HG03439 (cell line): Measurements from ENCODE around the gene MECP2.
"Not testable (repeated sequence)": the region's sequence is repeated elsewhere in the genome, so short reads cannot be mapped to it uniquely, and the experiment has no call there.

Experiments used
- ATAC-seq: cut with Tn5 transposase; IDR thresholded peaks from one replicate; pipeline ENCODE4 v1.9.1; 2021; ENCODE audit warnings: mild to moderate bottlenecking, moderate library complexity; ENCODE audit not compliant: unreplicated experiment

The MECP2 gene

DNA sequence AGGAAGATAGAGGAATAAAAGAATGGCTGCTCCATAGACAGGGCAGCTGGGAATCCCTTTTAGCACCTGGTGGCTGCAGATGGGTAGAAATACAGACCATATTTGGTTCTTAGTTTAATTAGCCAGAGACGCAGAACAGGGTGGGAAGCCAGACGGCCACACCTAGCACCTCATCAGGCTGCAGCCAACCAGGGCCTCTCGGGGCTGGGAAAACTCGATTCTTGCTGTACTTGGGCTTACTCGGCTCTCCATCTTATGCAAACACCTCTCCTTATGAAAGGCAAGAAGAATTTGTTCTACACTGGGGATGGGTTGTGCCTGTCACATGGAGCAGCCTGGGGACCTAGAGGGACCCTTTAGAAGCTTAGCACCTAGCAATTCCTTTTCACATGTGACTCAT, 97.5 kb downstream of the MECP2 start:
- ATAC-seq, result no peak

- ATAC-seq, result no peak
Observed at GRCh38 chrX:153999359-154000037, 98.0 kb downstream of the MECP2 start.

DNA sequence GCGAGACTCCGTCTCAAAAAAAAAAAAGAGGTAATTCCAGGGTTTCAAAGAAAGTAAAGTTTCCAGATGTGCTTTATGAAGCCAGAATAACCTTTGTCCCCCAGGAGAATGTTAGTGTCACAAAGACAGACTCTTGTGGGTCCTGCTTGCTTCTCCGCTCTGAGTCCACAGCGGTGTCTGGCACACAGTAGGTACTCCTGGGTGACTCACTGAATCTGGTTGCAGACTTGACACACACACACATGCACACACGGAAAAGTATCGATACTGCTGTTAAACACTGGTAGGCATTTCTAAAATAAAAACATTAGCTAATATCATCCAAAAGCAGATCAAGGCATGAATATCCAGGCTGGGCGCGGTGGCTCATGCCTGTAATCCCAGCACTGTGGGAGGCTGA, 102.0 kb downstream of the MECP2 start:
- ATAC-seq, result no peak

GRCh38 chrX:153994398-153994797, 103.1 kb downstream of the MECP2 start:
- not testable (repeated sequence) for ATAC-seq

DNA sequence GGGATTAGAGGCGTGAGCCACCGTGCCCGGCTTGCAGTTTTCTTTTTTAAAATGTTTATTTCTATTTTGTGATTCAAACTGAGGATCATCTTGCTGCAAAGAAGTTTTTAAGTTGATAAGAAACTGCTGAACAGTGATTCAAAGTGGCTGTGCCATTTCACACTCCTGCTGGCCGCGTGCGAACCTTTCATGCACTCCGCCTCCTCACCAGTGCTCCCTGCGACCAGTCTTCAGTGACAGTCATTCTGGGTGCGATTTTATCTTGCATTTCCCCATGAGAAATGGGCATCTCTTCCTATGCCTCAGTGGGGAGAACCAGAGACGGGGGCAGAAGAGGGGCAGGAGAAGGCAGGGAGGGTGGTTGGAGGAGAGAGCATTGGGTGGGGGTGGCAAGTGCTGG, 103.5 kb downstream of the MECP2 start:
- ATAC-seq, result no peak

DNA sequence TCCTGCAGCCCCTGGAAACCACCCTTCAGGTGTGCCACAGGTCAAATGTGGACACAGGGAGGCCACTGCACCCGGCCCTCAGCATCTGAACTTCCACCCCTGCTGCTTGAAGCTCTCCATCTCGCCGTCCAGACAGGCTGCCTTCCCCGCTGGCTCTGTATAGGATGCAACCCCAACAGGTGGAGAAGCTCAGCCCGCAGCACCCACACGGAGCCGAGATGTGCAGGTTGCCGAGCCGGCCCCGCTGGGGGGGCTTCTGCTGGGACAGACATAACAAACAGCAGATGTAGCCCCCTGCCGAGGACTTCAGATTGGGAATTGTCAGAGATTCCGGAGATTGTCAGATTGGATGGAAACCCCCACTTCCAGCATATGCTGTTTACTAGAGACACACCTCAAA, 104.4 kb downstream of the MECP2 start:
- no peak for ATAC-seq

- no peak for ATAC-seq
Observed at GRCh38 chrX:153992180-153992579, 105.3 kb downstream of the MECP2 start.

GRCh38 chrX:153991013-153991580, 106.4 kb downstream of the MECP2 start:
- no peak for ATAC-seq

- no peak for ATAC-seq
Observed at GRCh38 chrX:153989973-153990655, 107.4 kb downstream of the MECP2 start.

- ATAC-seq, result no peak
Observed at GRCh38 chrX:153988493-153988892, 109.0 kb downstream of the MECP2 start.

DNA sequence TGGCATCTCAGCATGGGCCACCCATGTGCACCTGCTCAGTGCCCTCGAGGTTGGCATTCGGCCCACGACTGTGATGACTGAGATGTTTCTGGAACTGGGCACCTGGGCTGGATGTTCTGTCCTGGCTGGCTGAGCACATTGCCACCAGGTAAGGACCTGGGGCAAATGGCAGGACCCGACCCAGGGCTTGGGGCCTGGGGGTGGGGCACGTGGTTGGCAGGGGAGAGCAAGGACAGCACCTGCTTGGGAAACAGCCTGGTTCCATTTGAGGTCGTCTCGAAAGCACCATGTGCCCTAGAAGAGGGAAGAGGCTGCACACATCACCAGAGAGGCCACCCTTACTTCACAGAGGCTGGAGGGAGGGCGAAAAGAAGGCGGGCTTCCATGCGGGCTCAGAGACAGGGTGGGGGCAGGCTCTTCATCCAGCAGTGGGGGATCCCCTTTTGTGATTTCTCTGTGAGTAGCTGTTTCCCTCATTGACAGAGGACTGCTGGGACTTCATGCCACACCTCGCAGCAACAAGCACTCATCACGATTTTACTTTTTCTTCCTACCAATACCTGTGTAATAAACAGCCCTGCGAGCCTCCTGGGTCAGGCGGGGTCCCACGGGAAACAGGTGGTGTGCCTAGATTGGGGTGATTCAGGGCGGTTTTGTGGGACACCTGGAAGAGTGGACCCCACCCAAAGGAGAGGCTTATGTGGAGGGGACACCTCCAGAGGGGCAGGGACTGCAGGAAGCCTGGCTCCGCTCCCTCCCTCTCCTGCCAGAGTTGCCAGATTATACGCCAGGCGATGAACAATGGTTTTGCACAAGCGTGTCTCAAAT, 113.0 kb downstream of the MECP2 start:
- no peak for ATAC-seq

DNA sequence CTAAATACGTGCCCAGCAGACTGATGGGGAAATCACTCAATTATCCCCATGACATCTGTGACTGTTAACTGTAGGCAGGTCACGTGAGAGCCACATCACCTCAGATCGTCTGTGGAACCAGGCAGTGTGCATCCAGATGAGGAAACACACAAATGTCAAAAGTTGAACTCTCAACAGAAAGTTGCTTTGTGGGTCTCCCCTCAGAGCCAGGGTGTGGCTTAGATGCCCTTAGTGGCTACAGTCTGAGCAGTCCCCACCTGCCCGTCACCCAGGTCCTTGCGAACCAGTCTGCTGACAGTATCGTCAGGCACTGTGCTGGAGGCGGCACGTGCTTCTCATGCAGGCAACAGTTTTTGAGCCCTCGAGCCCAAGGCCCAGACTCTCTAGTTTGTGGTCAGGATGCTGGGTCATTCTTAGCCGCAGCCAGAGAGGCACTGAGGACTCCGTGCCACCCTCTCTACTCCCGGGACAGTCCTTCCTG, 114.2 kb downstream of the MECP2 start:
- ATAC-seq, result no peak

DNA sequence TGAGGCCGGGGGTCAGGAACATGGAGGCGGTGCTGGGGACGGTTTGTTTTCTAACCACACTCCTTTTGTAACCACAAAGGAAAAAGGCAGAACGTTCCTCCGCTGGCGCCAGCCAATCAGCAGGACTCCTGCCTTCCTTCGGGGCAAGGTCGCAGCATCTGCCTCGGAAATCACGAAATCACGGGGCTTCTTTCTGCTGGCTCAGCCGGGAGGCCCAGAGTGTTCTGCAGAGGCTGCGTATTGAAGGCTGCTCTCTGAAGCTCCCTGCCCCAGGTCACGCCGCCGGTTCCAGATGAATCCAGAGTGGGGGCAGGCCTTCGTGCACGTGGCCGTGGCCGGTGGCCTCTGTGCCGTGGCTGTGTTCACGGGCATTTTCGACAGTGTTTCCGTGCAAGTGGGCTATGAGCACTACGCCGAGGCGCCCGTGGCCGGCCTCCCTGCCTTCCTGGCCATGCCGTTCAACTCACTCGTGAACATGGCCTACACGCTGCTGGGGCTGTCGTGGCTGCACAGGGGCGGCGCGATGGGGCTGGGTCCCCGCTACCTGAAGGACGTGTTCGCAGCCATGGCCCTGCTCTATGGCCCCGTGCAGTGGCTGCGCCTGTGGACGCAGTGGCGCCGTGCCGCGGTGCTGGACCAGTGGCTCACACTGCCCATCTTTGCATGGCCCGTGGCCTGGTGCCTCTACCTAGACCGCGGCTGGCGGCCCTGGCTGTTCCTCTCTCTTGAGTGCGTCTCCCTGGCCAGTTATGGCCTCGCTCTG, 115.6 kb downstream of the MECP2 start:
- no peak for ATAC-seq

DNA sequence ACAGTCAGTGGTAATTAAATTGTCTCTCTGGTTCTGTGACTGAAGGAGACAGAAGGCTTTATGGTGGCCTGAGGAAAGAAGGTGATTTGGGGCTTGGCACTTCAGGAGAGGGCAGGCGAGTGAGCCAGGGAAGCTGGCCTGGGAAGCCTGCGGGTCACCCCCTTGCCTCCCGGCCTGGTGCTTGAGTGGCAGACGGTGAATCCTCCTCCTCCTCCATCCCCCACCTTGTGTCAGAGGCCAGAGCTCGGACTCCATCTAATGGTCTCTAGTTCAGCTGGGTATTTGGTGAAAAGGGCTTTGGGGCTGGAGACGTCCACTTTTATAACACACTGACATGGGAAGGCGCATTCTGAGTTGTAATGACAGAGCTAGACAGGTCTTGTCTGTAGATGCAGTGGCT, 116.3 kb downstream of the MECP2 start:
- ATAC-seq, result no peak

GRCh38 chrX:153980394-153980793, 117.1 kb downstream of the MECP2 start:
- not testable (repeated sequence) for ATAC-seq

- ATAC-seq, result no peak
Observed at GRCh38 chrX:153974726-153975286, 122.7 kb downstream of the MECP2 start.

DNA sequence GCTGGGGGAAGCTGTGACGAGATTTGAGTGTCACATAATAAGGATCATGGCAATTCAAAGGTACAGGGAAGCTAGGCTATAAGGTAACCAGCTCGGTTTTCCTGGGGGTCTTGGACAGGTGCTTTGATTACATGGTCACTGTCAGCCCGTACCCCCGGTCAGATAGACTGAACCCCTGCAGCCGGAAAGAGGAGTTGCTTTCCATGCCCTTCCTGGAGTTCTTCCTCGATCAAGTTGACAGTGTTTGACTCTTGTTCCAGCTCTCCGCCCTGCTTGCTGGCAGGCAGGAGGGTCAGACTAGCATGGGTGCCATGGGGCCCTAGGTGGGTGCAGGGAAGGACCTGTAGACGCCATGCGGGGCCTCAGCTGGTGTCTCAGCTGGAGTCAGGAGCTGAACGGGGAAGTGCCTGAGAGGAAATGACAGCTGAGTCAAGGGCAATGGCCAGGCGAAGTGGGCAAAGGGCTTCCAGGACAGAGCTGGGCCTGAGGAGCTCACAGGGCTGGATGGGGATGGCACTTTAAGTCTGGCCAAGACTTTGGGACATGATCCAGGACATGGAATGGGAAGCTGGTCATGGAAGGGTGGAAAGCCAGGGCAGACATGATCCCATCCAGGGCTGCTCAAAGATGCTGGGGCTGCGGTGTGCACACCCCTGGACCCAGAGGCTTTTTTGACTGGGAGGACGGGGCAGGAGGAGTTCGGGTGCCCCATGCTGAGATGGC, 123.4 kb downstream of the MECP2 start:
- no peak for ATAC-seq

DNA sequence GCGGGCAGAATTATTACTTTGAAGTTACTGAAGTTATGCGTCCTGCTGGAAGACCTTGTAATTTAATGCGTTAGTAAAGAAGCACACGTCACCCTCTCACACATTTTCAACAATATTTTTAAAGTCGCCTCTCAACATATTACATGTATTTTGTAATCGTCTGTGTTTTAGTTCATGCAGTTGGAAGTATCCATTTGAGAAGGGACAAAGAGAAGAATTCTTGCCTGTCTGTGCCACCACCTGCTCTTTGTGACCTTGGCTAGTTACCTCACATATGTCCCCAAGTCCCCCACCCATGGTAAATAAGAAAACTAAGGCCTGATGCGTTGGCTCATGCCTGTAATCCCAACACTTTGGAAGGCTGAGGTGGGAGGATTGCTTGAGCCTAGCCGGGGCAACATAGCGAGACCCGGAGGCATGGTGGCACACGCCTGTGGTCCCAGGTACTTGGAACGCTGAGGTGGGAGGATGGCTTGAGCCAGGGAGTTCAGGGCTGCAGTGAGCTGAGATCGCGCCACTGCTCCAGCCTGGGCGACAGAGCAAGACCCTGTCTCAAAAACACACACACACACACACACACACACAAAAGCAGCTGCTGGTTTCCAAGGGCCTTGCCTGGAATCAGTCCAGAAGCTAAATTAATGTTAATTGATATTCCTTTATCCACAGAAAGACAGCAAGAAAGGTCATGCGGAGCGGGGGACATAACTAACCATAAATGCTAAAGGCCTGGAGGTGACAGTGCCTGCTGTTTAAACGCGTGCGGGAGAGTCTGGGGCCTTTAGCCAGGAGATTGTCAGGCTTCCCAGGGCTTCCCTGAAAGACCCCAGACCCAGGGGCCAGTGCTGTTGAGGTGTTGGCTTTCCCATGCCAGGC, 124.2 kb downstream of the MECP2 start:
- no peak for ATAC-seq
